NCI-H1417 (cell line): ENCODE results near the gene ELF1.
"Not testable (repeated sequence)": the region's sequence is repeated elsewhere in the genome, so short reads cannot be mapped to it uniquely, and the experiment has no call there.

Experiments
- DNase-seq, 3 experiments: peaks; one replicate each; lab custom pipeline; 2025; lab: John Stamatoyannopoulos, UW

Gene ELF1

DNA sequence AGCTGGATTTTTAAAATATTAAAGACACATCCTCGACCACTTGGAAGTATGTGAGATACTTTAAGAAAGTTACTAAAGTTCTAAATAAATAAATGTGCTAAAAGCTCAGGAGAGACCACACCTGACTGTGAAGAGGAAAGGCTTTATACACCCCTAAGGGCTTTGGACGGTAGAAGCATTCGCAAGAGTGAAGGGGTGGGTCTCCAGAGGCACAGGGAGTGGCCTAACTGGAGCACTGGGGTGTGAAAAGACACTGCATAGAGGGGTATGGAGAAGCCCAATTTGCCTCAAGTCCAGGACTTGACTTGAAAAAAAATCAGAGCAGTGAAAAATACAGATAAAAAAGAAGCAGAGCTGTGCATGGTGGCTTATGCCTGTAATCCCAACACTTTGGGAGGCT is 125.5 kb downstream of the ELF1 start:
- DNase-seq: not testable (repeated sequence)

DNA sequence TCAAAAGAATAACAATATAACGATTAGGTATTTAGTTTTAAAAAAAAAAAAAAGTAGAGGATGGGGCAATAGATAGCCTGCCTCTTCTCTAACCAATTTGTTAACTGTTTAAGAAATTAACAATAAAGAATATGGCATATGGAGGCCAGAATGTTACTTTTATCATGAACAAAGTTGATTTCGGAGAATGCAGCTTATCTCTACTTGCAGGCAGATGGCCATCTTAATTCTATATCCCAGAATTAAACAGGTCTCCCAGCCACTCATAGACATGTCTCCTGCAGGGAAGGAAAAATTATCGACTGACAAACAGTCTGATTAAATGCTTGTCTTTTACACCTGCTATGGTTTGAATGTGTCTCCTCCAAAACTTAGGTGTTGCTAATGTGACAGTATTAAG is 133.1 kb downstream of the ELF1 start:
- DNase-seq: no peak

DNA sequence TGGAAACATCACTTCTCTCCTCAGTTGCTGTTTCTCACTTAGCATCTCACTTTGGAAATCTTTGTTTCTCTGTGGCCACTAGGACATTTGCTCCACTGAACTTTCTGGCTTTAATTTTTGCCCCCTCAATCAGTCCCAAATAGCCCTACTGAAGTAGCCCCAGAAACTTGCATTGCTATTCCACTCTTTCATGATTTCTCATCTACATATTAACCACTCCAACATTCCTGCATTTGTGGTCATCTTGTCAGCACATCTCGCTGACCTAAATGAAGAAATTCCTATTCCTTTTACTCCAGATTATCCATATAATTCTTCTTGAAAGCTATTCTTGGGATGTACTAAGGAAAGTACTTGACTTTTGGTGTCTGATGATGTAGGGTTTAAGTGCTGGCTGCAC is 134.9 kb downstream of the ELF1 start:
- not testable (repeated sequence) for DNase-seq
